BJ (cell line): ENCODE results near the gene RGL4. TPM values are rescaled to one million over a fixed set of nuclear protein-coding genes. Genes with fewer than 3 reads are reported as not detected.

Source experiments
- CTCF ChIA-PET: fragments of 350-600 bp; formaldehyde crosslinking; extraction: SDS; loops from one replicate; lab custom pipeline; 2021; ENCODE audit warnings: antibody characterized with exemption, inconsistent platforms; lab: Yijun Ruan, JAX
- POLR2A ChIA-PET: fragments of 300-600 bp; sonication (Branson Sonifier 250); formaldehyde crosslinking; extraction: SDS; loops from one replicate; lab custom pipeline; 2021; ENCODE audit warnings: antibody characterized with exemption; lab: Charles Lee
- DNase-seq: peaks from one replicate; pipeline ENCODE4 v3.0.0-alpha.2; 2011; ENCODE audit warnings: low read depth
- H3K27me3 ChIP-seq: 2 replicates; pipeline ENCODE4 v1.6.0; 2011; ENCODE audit warnings: low read length; ENCODE audit not compliant: control insufficient read depth, insufficient read depth
- H3K36me3 ChIP-seq: 2 replicates; pipeline ENCODE4 v1.5.1; 2011; ENCODE audit warnings: low read length; ENCODE audit not compliant: control insufficient read depth, insufficient read depth
- H3K4me3 ChIP-seq: 2 replicates; pipeline ENCODE4 v1.5.1; 2011; ENCODE audit warnings: low read depth, mild to moderate bottlenecking, control low read depth, low read length
- CTCF ChIP-seq: IDR thresholded peaks from 2 replicates; pipeline ENCODE4 v1.5.1; 2011; ENCODE audit warnings: low read depth, mild to moderate bottlenecking, control low read depth, inconsistent platforms, low read length, moderate library complexity; ENCODE audit not compliant: insufficient read depth
- polyA plus RNA-seq: library from polyadenylated mRNA; depleted of rRNA; stranded (reverse); fragments of >200 nt; gene quantifications from 2 replicates; pipeline ENCODE4 v1.2.3, GENCODE V29; 2011

Gene RGL4
- polyA plus RNA-seq, 1 experiment: not detected

- no peak for TF ChIP-seq CTCF
- Histone ChIP-seq H3K4me3 (no peak overlapping the region), H3K27me3 (no peaks in the 10 kb centered on the region), H3K36me3 (no peaks in the 10 kb centered on the region)
- ChIA-PET CTCF (no interaction called here), POLR2A (no interaction called here)
- DNase-seq: no peak
Measured at GRCh38 chr22:23683545-23683944, 7.3 kb upstream of the RGL4 start.

- ChIA-PET POLR2A (no interaction called here), CTCF (no interaction called here)
- no peak for TF ChIP-seq CTCF
- no peak for DNase-seq
- Histone ChIP-seq H3K27me3 (no peaks in the 10 kb centered on the region), H3K4me3 (no peak overlapping the region), H3K36me3 (no peaks in the 10 kb centered on the region)
Measured at GRCh38 chr22:23684026-23684425, 6.8 kb upstream of the RGL4 start.

GRCh38 chr22:23684561-23685031 lies 6.2 kb upstream of the RGL4 start:
- no peak for DNase-seq
- ChIA-PET CTCF (no interaction called here), POLR2A (no interaction called here)
- TF ChIP-seq CTCF: no peak
- no peaks in the 10 kb centered on the region for H3K36me3 ChIP-seq
- no peak overlapping the region for H3K4me3 ChIP-seq
- no peaks in the 10 kb centered on the region for H3K27me3 ChIP-seq

GRCh38 chr22:23685205-23685784 lies 5.5 kb upstream of the RGL4 start:
- H3K4me3 ChIP-seq: no peak overlapping the region
- H3K27me3 ChIP-seq: no peaks in the 10 kb centered on the region
- no peak for DNase-seq
- CTCF ChIA-PET: no interaction called here
- H3K36me3 ChIP-seq: no peaks in the 10 kb centered on the region
- POLR2A ChIA-PET: no interaction called here
- TF ChIP-seq CTCF: no peak

- no peaks in the 10 kb centered on the region for H3K27me3 ChIP-seq
- H3K36me3 ChIP-seq: no peaks in the 10 kb centered on the region
- H3K4me3 ChIP-seq: no peak overlapping the region
- DNase-seq: no peak
- POLR2A ChIA-PET: no interaction called here
- no peak for TF ChIP-seq CTCF
- CTCF ChIA-PET: interaction anchor here (0.7 kb wide), 1 partner anchor 160 kb away, joined by 3 read pairs; no protein-coding TSS in a partner anchor
Measured at GRCh38 chr22:23686416-23687024, 4.3 kb upstream of the RGL4 start.
